ENCODE results near the gene CRKL.

DNA sequence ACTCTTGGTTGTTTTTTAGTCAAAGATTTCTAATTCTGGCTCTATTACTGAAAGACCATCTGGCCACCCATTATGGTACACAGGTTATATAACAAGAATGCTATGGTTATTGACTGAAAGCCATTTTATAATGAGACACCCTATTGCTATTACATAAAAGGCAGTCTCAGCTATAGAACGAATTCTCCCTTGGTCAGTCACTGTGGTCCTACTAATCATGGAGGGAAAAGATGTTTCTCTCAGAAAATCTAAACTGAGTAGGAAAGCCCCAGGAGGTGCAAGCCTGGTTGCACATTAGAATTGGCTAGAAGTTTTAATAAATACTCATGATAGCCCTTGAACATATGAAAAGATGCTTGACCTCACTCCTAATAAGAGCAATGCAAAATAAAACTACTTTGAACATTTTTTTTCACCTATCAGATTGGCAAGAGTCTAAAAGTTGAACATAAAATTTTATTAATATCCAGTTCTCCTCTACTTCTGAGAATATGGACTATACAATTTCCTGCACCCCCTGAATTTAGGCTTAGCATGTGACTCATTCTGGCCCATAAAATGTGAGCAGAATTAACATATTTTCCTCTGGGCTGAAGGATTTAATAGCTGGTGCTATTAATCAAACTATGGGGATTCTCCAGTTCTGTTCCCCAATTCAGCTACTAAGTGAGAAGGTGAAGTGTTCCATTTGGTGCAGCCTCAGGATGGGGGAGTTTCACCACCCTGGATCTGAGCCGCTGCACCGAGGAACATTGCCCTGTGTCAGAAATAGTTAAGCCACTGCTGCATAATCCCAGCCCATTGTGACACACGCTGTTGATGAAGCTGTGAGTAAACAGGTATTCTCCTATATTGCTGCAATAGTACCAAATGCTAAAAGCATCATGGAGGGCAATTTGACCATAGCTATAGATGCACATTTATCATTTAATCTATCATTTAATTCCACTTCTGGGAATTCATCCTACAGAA lies 11.5 kb upstream of the CRKL start:
- TF ChIP-seq, protein P1, sequence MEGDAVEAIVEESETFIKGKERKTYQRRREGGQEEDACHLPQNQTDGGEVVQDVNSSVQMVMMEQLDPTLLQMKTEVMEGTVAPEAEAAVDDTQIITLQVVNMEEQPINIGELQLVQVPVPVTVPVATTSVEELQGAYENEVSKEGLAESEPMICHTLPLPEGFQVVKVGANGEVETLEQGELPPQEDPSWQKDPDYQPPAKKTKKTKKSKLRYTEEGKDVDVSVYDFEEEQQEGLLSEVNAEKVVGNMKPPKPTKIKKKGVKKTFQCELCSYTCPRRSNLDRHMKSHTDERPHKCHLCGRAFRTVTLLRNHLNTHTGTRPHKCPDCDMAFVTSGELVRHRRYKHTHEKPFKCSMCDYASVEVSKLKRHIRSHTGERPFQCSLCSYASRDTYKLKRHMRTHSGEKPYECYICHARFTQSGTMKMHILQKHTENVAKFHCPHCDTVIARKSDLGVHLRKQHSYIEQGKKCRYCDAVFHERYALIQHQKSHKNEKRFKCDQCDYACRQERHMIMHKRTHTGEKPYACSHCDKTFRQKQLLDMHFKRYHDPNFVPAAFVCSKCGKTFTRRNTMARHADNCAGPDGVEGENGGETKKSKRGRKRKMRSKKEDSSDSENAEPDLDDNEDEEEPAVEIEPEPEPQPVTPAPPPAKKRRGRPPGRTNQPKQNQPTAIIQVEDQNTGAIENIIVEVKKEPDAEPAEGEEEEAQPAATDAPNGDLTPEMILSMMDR (IDR thresholded peaks at IDR 0.05; ENCODE audit: low read depth, low read length, poor library complexity, severe bottlenecking): no peak
- no peak for TF ChIP-seq EZH2phosphoT487 (IDR thresholded peaks at IDR 0.05; ENCODE audit: borderline replicate concordance, low read length)
